Ramos (cell line): ENCODE results near the gene CASKIN2.
"Not testable (repeated sequence)": the region's sequence is repeated elsewhere in the genome, so short reads cannot be mapped to it uniquely, and the experiment has no call there.

Experiments used
- in situ Hi-C: fragments of 300-500 bp; cut with MboI; formaldehyde crosslinking; loops from one replicate; pipeline ENCODE4 v1.14.3; 2022; ENCODE audit warnings: low sequenced_read_pairs; ENCODE audit not compliant: unreplicated experiment

CASKIN2 gene

GRCh38 chr17:75494326-75494877 is 20.9 kb downstream of the CASKIN2 start:
- in situ Hi-C loops = no loop called here

- in situ Hi-C loops = no loop called here
Measured at GRCh38 chr17:75493476-75494129, 21.7 kb downstream of the CASKIN2 start.

GRCh38 chr17:75492555-75493168 is 22.7 kb downstream of the CASKIN2 start:
- in situ Hi-C loops = no loop called here

- in situ Hi-C loops = no loop called here
Measured at GRCh38 chr17:75491680-75492079, 23.7 kb downstream of the CASKIN2 start.

GRCh38 chr17:75490953-75491649 is 24.2 kb downstream of the CASKIN2 start:
- in situ Hi-C loops = no loop called here

GRCh38 chr17:75490173-75490743 is 25.1 kb downstream of the CASKIN2 start:
- in situ Hi-C loops = no loop called here

GRCh38 chr17:75489511-75489955 is 25.8 kb downstream of the CASKIN2 start:
- in situ Hi-C loops = no loop called here

- in situ Hi-C loops = no loop called here
Measured at GRCh38 chr17:75488693-75489510, 26.4 kb downstream of the CASKIN2 start.

GRCh38 chr17:75487351-75488070 is 27.8 kb downstream of the CASKIN2 start:
- in situ Hi-C loops = no loop called here

GRCh38 chr17:75486951-75487350 is 28.4 kb downstream of the CASKIN2 start:
- in situ Hi-C loops = no loop called here

GRCh38 chr17:75486151-75486550 is 29.2 kb downstream of the CASKIN2 start:
- in situ Hi-C loops = no loop called here

GRCh38 chr17:75485688-75486087 is 29.6 kb downstream of the CASKIN2 start:
- in situ Hi-C loops = no loop called here

GRCh38 chr17:75482098-75482942 is 33.0 kb downstream of the CASKIN2 start:
- in situ Hi-C loops = no loop called here

GRCh38 chr17:75481194-75482068 is 33.9 kb downstream of the CASKIN2 start:
- in situ Hi-C loops = no loop called here

GRCh38 chr17:75480281-75480680 is 35.1 kb downstream of the CASKIN2 start:
- in situ Hi-C loops = no loop called here

- in situ Hi-C loops = no loop called here
Measured at GRCh38 chr17:75478508-75478907, 36.8 kb downstream of the CASKIN2 start.

GRCh38 chr17:75477490-75477862 is 37.9 kb downstream of the CASKIN2 start:
- in situ Hi-C loops = not testable (repeated sequence)
